ENCODE measurements around the gene MIS12. TPM values are rescaled to one million over a fixed set of nuclear protein-coding genes. Genes with fewer than 3 reads are reported as not detected.

MIS12 gene
- total and polyA plus RNA-seq, 9 of the 15 experiments (the other 6 are each of a cell fraction or from before 2014, with no cell fraction given): 13.5 to 31.9 (median 25.5) TPM

DNA sequence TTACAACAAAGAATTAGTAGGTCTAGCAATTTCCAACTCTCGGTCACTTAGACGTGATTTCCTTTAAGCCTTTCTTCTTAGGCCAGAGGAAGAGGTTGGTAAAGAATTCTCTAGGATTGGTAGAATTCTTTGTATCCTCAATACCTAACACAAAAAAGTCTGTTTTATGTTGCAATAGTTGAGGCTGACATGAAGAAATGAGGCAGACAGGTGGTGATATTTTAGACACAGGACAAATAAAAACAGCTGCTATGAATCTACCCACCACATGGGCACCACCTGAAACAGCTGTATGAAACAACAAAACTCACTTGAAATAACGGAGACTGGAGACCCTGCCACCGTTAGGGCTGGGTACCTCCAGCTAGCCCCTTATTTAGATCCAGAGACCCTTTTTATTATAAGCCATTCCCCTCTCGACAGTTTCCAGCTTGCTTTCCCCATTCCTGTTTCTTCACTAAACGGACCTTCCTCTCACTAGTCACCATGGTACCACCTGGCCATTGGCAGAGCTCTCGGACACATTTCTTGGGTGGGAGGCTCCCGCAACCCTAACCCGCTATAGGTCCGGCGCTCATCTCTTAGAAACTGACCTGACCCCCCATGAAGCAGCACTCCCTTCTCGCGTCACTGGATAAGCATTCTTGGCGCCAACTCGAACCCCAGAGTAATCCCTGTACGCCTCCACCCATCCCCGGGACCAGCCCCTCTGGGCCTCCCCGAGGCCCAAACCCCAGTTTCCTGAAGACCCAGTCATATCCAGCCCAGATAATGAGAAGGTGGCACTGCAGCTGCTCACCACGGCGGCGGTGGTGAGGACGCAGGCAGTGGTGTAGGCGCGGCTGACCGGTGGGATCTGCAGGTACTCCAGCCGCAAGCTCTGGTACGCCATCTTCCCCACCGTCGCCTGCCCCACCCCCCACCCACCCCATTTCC lies 828 bp upstream of the MIS12 start, which contains the start of gene DERL2 (continued):
- TF ChIP-seq, protein P1, sequence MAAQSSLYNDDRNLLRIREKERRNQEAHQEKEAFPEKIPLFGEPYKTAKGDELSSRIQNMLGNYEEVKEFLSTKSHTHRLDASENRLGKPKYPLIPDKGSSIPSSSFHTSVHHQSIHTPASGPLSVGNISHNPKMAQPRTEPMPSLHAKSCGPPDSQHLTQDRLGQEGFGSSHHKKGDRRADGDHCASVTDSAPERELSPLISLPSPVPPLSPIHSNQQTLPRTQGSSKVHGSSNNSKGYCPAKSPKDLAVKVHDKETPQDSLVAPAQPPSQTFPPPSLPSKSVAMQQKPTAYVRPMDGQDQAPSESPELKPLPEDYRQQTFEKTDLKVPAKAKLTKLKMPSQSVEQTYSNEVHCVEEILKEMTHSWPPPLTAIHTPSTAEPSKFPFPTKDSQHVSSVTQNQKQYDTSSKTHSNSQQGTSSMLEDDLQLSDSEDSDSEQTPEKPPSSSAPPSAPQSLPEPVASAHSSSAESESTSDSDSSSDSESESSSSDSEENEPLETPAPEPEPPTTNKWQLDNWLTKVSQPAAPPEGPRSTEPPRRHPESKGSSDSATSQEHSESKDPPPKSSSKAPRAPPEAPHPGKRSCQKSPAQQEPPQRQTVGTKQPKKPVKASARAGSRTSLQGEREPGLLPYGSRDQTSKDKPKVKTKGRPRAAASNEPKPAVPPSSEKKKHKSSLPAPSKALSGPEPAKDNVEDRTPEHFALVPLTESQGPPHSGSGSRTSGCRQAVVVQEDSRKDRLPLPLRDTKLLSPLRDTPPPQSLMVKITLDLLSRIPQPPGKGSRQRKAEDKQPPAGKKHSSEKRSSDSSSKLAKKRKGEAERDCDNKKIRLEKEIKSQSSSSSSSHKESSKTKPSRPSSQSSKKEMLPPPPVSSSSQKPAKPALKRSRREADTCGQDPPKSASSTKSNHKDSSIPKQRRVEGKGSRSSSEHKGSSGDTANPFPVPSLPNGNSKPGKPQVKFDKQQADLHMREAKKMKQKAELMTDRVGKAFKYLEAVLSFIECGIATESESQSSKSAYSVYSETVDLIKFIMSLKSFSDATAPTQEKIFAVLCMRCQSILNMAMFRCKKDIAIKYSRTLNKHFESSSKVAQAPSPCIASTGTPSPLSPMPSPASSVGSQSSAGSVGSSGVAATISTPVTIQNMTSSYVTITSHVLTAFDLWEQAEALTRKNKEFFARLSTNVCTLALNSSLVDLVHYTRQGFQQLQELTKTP (IDR thresholded peaks at IDR 0.05; ENCODE audit: low read depth in 1 of 2, partially characterized antibody in 2 of 2): no peak
- TF ChIP-seq PTTG1 (tag; IDR thresholded peaks at IDR 0.05; ENCODE audit: low read depth) (no peak), NCOA6 (IDR thresholded peaks at IDR 0.05) (no peak), ZNF778 (CRISPR knock-in tag; IDR thresholded peaks at IDR 0.05) (no peak), PHB2 (IDR thresholded peaks at IDR 0.05; ENCODE audit: low read depth) (no peak), MAFG (tag; conservative IDR thresholded peaks at IDR 0.05) (no peak), BCOR (IDR thresholded peaks at IDR 0.05) (no peak), SREBF2 (CRISPR knock-in tag; IDR thresholded peaks at IDR 0.05) (no peak), MTA3 (IDR thresholded peaks at IDR 0.05; ENCODE audit: borderline replicate concordance) (no peak), POLR2AphosphoS2 (IDR thresholded peaks at IDR 0.05; ENCODE audit: low read length) (no peak), HNRNPUL1 (IDR thresholded peaks at IDR 0.05; ENCODE audit: low read length) (no peak), HCFC1 (IDR thresholded peaks at IDR 0.05; ENCODE audit: low read depth, low read length) (no peak), ZNF561 (CRISPR knock-in tag; conservative IDR thresholded peaks at IDR 0.05) (no peak), NCOR1 (IDR thresholded peaks at IDR 0.05) (no peak), TAF9B (IDR thresholded peaks at IDR 0.05; ENCODE audit: partially characterized antibody) (peak; percentile 41), ILK (tag; IDR thresholded peaks at IDR 0.05; ENCODE audit: borderline replicate concordance, low read depth) (no peak)
- TF ChIP-seq, protein P2, sequence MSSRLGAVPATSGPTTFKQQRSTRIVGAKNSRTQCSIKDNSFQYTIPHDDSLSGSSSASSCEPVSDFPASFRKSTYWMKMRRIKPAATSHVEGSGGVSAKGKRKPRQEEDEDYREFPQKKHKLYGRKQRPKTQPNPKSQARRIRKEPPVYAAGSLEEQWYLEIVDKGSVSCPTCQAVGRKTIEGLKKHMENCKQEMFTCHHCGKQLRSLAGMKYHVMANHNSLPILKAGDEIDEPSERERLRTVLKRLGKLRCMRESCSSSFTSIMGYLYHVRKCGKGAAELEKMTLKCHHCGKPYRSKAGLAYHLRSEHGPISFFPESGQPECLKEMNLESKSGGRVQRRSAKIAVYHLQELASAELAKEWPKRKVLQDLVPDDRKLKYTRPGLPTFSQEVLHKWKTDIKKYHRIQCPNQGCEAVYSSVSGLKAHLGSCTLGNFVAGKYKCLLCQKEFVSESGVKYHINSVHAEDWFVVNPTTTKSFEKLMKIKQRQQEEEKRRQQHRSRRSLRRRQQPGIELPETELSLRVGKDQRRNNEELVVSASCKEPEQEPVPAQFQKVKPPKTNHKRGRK (tag; IDR thresholded peaks at IDR 0.05): no peak
- TF ChIP-seq, protein P3, sequence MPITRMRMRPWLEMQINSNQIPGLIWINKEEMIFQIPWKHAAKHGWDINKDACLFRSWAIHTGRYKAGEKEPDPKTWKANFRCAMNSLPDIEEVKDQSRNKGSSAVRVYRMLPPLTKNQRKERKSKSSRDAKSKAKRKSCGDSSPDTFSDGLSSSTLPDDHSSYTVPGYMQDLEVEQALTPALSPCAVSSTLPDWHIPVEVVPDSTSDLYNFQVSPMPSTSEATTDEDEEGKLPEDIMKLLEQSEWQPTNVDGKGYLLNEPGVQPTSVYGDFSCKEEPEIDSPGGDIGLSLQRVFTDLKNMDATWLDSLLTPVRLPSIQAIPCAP (CRISPR knock-in tag; IDR thresholded peaks at IDR 0.05; ENCODE audit: borderline replicate concordance): no peak
- TF ChIP-seq, protein P4, sequence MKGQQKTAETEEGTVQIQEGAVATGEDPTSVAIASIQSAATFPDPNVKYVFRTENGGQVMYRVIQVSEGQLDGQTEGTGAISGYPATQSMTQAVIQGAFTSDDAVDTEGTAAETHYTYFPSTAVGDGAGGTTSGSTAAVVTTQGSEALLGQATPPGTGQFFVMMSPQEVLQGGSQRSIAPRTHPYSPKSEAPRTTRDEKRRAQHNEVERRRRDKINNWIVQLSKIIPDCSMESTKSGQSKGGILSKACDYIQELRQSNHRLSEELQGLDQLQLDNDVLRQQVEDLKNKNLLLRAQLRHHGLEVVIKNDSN (CRISPR knock-in tag; IDR thresholded peaks at IDR 0.05): no peak

Measured in K562 (cell line).